Ishikawa (cell line): ENCODE measurements around the gene WDR88.

Source experiments
- CEBPB ChIP-seq: IDR thresholded peaks from 2 replicates; pipeline ENCODE4 v1.6.1; 2012
- CREB1 ChIP-seq: IDR thresholded peaks from 2 replicates; pipeline ENCODE4 v1.6.1; 2012; ENCODE audit warnings: low read depth
- EGR1 ChIP-seq: IDR thresholded peaks from 2 replicates; pipeline ENCODE4 v1.6.1; 2012
- EP300 ChIP-seq: IDR thresholded peaks from 2 replicates; pipeline ENCODE4 v1.6.1; 2012; ENCODE audit warnings: borderline replicate concordance
- FOXM1 ChIP-seq: IDR thresholded peaks from 2 replicates; pipeline ENCODE4 v1.6.1; 2012; ENCODE audit warnings: low read depth, borderline replicate concordance
- MAX ChIP-seq: IDR thresholded peaks from 2 replicates; pipeline ENCODE4 v1.6.1; 2012
- NFIC ChIP-seq: IDR thresholded peaks from 2 replicates; pipeline ENCODE4 v1.6.1; 2012
- RAD21 ChIP-seq: IDR thresholded peaks from 2 replicates; pipeline ENCODE4 v1.6.1; 2012; ENCODE audit warnings: low read depth
- REST ChIP-seq: IDR thresholded peaks from 2 replicates; pipeline ENCODE4 v1.6.1; 2012; ENCODE audit warnings: low read depth, mild to moderate bottlenecking
- TAF1 ChIP-seq: IDR thresholded peaks from 2 replicates; pipeline ENCODE4 v1.6.1; 2012; ENCODE audit warnings: low read depth, mild to moderate bottlenecking
- TCF12 ChIP-seq: IDR thresholded peaks from 2 replicates; pipeline ENCODE4 v1.6.1; 2012; ENCODE audit warnings: low read depth
- TEAD4 ChIP-seq: IDR thresholded peaks from 2 replicates; pipeline ENCODE4 v1.6.1; 2012
- YY1 ChIP-seq: IDR thresholded peaks from 2 replicates; pipeline ENCODE4 v1.6.1; 2012; ENCODE audit warnings: low read depth
- ZBTB7A ChIP-seq: IDR thresholded peaks from 2 replicates; pipeline ENCODE4 v1.6.1; 2012; ENCODE audit warnings: low read depth

- TF ChIP-seq EP300 (no peak), MAX (no peak), TAF1 (no peak), TEAD4 (no peak), CEBPB (no peak), FOXM1 (no peak), RAD21 (no peak), YY1 (no peak), REST (no peak), CREB1 (no peak), EGR1 (no peak), TCF12 (no peak), NFIC (no peak), ZBTB7A (no peak)
Measured at GRCh38 chr19:33211794-33212435, 80.0 kb downstream of the WDR88 start.
